Stimulated activated CD4-positive, alpha-beta T cell treated with anti-CD3 and anti-CD28 coated beads, Interleukin-4, amount 100 ng/mL, for 48 hours (primary cell): ENCODE data around the gene CSTPP1.

Source experiments
- DNase-seq, 2 donors: peaks; one replicate each; pipeline ENCODE4 v3.0.0-alpha.2; 2020; ENCODE audit warnings: low read depth in 2 of 2

The CSTPP1 gene

GRCh38 chr11:47132981-47133380 lies 196.4 kb downstream of the CSTPP1 start:
- no peak for DNase-seq

GRCh38 chr11:47136327-47136726 lies 199.8 kb downstream of the CSTPP1 start:
- no peak for DNase-seq

GRCh38 chr11:47136921-47137320 lies 200.4 kb downstream of the CSTPP1 start:
- DNase-seq: no peak

GRCh38 chr11:47137476-47137875 lies 200.9 kb downstream of the CSTPP1 start:
- DNase-seq: no peak

GRCh38 chr11:47139878-47140277 lies 203.3 kb downstream of the CSTPP1 start:
- no peak for DNase-seq

GRCh38 chr11:47143322-47143721 lies 206.8 kb downstream of the CSTPP1 start:
- DNase-seq: no peak

GRCh38 chr11:47144541-47144940 lies 208.0 kb downstream of the CSTPP1 start:
- DNase-seq: no peak

GRCh38 chr11:47147250-47147649 lies 210.7 kb downstream of the CSTPP1 start:
- DNase-seq: no peak

- no peak for DNase-seq
These were observed 211.1 kb downstream of the CSTPP1 start for GRCh38 chr11:47147681-47148080.

GRCh38 chr11:47148270-47148669 lies 211.7 kb downstream of the CSTPP1 start:
- DNase-seq: no peak

GRCh38 chr11:47148903-47149531 lies 212.5 kb downstream of the CSTPP1 start:
- DNase-seq: no peak

GRCh38 chr11:47149782-47150181 lies 213.2 kb downstream of the CSTPP1 start:
- no peak for DNase-seq

GRCh38 chr11:47152126-47152952 lies 215.8 kb downstream of the CSTPP1 start:
- DNase-seq: no peak

GRCh38 chr11:47152953-47153950 lies 216.7 kb downstream of the CSTPP1 start:
- DNase-seq: peak; percentile 45 to 47

- DNase-seq: no peak
These were observed 218.3 kb downstream of the CSTPP1 start for GRCh38 chr11:47154616-47155570.

GRCh38 chr11:47155879-47156278 lies 219.3 kb downstream of the CSTPP1 start:
- no peak for DNase-seq

GRCh38 chr11:47156333-47156732 lies 219.8 kb downstream of the CSTPP1 start:
- no peak for DNase-seq

- no peak for DNase-seq
These were observed 220.4 kb downstream of the CSTPP1 start for GRCh38 chr11:47156951-47157350.

GRCh38 chr11:47157805-47158204 lies 221.2 kb downstream of the CSTPP1 start:
- DNase-seq: no peak

- DNase-seq: no peak
These were observed 221.7 kb downstream of the CSTPP1 start for GRCh38 chr11:47158242-47158641.

- no peak for DNase-seq
These were observed 224.2 kb downstream of the CSTPP1 start for GRCh38 chr11:47160753-47161133.
